ENCODE data around the gene RAB24.

Gene RAB24

GRCh38 chr5:177303121-177303924 lies at the start of gene RAB24, which contains the start of gene PRELID1:
Gene RAB24, minus strand, starts transcription at chr5:177303719. Its CDS starts 431 bp downstream, at chr5:177303288.
Gene PRELID1, plus strand, starts transcription at chr5:177303799. Its CDS starts 187 bp downstream, at chr5:177303986.
- H3K4me3 ChIP-seq (ENCODE audit: control insufficient read depth, low read depth, low read length): peak within 1 kb of the TSS; percentile 83
- DNase-seq (ENCODE audit: low read depth): no peak
- no peak for TF ChIP-seq CTCF (IDR thresholded peaks at IDR 0.05; ENCODE audit: control insufficient read depth, insufficient read depth, low read depth, low read length, missing control alignments)

- no peak overlapping the region for H3K4me3 ChIP-seq (ENCODE audit: control insufficient read depth, low read depth, low read length)
- no peak for TF ChIP-seq CTCF (IDR thresholded peaks at IDR 0.05; ENCODE audit: control insufficient read depth, insufficient read depth, low read depth, low read length, missing control alignments)
- DNase-seq (ENCODE audit: low read depth): no peak
Measured at GRCh38 chr5:177353093-177353492, 49.6 kb upstream of the RAB24 start.

GRCh38 chr5:177351392-177352329 lies 48.1 kb upstream of the RAB24 start, which contains the start of gene LMAN2:
Gene LMAN2, minus strand, starts transcription at chr5:177351668. Its CDS starts 21 bp downstream, at chr5:177351647.
- TF ChIP-seq CTCF (IDR thresholded peaks at IDR 0.05; ENCODE audit: control insufficient read depth, insufficient read depth, low read depth, low read length, missing control alignments): no peak
- H3K4me3 ChIP-seq (ENCODE audit: control insufficient read depth, low read depth, low read length): peak within 1 kb of the TSS; percentile 84
- DNase-seq (ENCODE audit: low read depth): peak; percentile 89

- DNase-seq (ENCODE audit: low read depth): no peak
- TF ChIP-seq CTCF (IDR thresholded peaks at IDR 0.05; ENCODE audit: control insufficient read depth, insufficient read depth, low read depth, low read length, missing control alignments): no peak
- H3K4me3 ChIP-seq (ENCODE audit: control insufficient read depth, low read depth, low read length): peak overlapping the region; percentile 84
Measured at GRCh38 chr5:177350776-177351391, 47.4 kb upstream of the RAB24 start.

- no peak for TF ChIP-seq CTCF (IDR thresholded peaks at IDR 0.05; ENCODE audit: control insufficient read depth, insufficient read depth, low read depth, low read length, missing control alignments)
- H3K4me3 ChIP-seq (ENCODE audit: control insufficient read depth, low read depth, low read length): no peak overlapping the region; the same call in 1 of the 2 replicates
- DNase-seq (ENCODE audit: low read depth): no peak
Measured at GRCh38 chr5:177349762-177350161, 46.2 kb upstream of the RAB24 start.

GRCh38 chr5:177349362-177349647 lies 45.8 kb upstream of the RAB24 start:
- DNase-seq (ENCODE audit: low read depth): no peak
- no peak for TF ChIP-seq CTCF (IDR thresholded peaks at IDR 0.05; ENCODE audit: control insufficient read depth, insufficient read depth, low read depth, low read length, missing control alignments)
- no peak overlapping the region for H3K4me3 ChIP-seq (ENCODE audit: control insufficient read depth, low read depth, low read length)
